Progenitor cell of endocrine pancreas (in vitro differentiated cells): ENCODE measurements around the gene PLPPR3. TPM values are rescaled to one million over a fixed set of nuclear protein-coding genes. Genes with fewer than 3 reads are reported as not detected.

Source experiments
- DNase-seq: peaks from one replicate; pipeline ENCODE4 v3.0.0; 2021; ENCODE audit warnings: low spot score; ENCODE audit not compliant: unreplicated experiment
- H3K27ac Mint-ChIP-seq: 2 replicates; pipeline ENCODE4 v1.8.0; 2021; ENCODE audit warnings: mild to moderate bottlenecking, moderate library complexity, mixed read lengths
- H3K27me3 Mint-ChIP-seq: 2 replicates; pipeline ENCODE4 v1.8.0; 2021; ENCODE audit warnings: mixed read lengths
- H3K36me3 Mint-ChIP-seq: 2 replicates; pipeline ENCODE4 v1.8.0; 2022; ENCODE audit warnings: mixed read lengths; ENCODE audit not compliant: insufficient read depth
- H3K4me1 Mint-ChIP-seq: 2 replicates; pipeline ENCODE4 v1.8.0; 2021; ENCODE audit warnings: low read depth, mixed read lengths
- H3K4me3 Mint-ChIP-seq: 2 replicates; pipeline ENCODE4 v1.8.0; 2021; ENCODE audit warnings: low read depth, mild to moderate bottlenecking, moderate library complexity, mixed read lengths
- H3K9me3 Mint-ChIP-seq: 2 replicates; pipeline ENCODE4 v1.8.0; 2021; ENCODE audit warnings: low read depth, mixed read lengths
- total RNA-seq: library from RNA; stranded (reverse); gene quantifications from 2 replicates; pipeline ENCODE4 v1.2.1, GENCODE V29; 2021
- TF ChIP-seq, protein P1 (sequence below): fragments of 200-600 bp; sonication (generic); IDR thresholded peaks from one replicate; pipeline ENCODE4 v1.5.0; 2021; ENCODE audit warnings: antibody characterized with exemption, mild to moderate bottlenecking; ENCODE audit not compliant: unreplicated experiment

The PLPPR3 gene
- total RNA-seq, 1 donor from 2014 or later = 129 TPM

DNA sequence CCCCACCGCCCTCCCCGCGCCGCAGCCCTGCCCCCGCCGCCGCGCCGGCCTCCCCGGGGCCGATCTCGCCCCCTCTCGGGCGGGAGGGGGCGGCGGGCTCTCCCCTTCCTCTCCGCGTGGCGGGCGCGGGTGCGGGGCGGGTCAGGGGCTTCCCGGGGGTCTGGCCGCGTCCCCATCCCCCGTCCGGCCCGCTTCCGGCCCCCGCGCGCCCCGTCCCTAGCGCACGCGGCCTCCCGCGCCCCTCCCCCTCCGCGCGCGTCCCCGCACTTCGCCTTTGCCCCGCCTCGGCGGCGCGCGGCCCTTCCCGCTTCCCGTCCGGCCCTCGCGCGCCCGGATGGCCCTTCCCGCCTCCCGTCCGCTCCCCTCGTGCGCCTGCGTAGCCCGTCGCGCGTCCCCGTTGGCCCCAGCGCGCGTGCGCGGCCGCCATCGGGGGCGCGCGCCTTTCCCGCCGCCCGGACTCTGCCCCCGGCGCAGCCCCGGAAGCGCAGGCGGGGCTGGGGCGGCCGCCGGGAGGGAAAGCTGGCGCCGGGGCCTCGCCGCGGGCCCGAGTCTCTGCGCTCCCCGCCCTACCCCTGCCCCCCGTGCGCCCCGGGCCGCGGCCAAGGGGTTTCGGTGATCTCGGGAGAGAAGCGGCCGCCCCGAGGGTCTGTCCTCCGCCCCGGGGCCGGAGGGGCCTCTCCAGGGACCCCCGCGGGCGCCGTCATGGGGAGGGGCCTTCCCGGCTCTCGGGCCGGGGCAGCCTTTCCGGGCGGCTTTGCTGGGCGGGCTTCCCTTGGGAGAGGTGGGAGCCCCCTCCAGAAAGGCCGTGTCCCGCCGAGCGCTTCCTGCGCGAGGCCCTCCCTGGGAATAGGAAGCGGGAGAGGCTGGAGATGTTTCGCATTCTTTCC lies 24.0 kb downstream of the PLPPR3 start:
- H3K27ac Mint-ChIP-seq = peak overlapping the region; percentile 94
- TF ChIP-seq, protein P1, sequence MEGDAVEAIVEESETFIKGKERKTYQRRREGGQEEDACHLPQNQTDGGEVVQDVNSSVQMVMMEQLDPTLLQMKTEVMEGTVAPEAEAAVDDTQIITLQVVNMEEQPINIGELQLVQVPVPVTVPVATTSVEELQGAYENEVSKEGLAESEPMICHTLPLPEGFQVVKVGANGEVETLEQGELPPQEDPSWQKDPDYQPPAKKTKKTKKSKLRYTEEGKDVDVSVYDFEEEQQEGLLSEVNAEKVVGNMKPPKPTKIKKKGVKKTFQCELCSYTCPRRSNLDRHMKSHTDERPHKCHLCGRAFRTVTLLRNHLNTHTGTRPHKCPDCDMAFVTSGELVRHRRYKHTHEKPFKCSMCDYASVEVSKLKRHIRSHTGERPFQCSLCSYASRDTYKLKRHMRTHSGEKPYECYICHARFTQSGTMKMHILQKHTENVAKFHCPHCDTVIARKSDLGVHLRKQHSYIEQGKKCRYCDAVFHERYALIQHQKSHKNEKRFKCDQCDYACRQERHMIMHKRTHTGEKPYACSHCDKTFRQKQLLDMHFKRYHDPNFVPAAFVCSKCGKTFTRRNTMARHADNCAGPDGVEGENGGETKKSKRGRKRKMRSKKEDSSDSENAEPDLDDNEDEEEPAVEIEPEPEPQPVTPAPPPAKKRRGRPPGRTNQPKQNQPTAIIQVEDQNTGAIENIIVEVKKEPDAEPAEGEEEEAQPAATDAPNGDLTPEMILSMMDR = no peak
- H3K9me3 Mint-ChIP-seq = no peaks in the 10 kb centered on the region
- H3K27me3 Mint-ChIP-seq = no peaks in the 10 kb centered on the region
- H3K4me3 Mint-ChIP-seq = peak overlapping the region; percentile 85
- peaks cover 9% of the 10 kb centered on the region for H3K36me3 Mint-ChIP-seq
- H3K4me1 Mint-ChIP-seq = peaks cover 33% of the 10 kb centered on the region
- DNase-seq = peak; percentile 79

DNA sequence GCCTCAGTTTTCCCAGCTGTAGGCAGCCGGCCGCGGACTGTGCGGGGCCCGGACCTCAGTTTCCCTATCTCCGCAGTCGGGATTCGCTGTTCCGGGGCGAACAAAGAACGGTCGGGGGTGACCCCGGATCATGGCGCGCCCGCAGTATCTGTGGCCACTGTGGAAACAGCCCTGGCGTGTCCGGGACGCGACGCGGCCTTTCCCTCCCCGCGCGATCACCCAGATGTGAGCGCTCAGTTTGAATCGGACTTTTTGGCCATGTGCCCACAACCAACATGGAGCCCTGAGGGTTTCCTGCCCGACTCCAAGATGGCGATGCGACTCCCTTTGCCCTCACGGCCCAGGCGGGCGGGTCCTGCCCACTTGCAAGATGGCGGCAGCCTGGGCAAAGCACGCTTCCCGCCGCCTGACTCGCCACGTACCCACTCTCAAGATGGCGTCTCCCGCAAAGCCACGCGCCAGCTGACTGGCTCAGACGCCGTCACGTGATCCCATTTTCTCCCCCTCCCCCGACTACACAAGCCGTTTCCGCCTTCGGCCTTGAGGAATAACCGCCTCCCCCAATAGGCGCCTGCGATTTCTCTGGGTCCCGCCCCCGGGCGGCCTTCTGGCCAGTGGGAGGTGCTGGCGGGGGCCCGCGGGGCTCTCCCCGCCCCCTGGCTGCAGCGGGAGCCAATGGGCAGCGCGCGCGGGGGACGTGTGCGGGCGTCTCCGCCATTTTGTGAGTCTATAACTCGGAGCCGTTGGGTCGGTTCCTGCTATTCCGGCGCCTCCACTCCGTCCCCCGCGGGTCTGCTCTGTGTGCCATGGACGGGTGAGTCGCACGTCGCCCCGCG lies 24.8 kb downstream of the PLPPR3 start, which contains the start of gene PTBP1:
PTBP1 (plus strand) TSS at position 761 of the 836 bp plus-strand sequence; CDS start at position 807, 46 bp downstream.
- H3K4me1 Mint-ChIP-seq = peaks cover 26% of the 10 kb centered on the region
- H3K36me3 Mint-ChIP-seq = peaks cover 6% of the 10 kb centered on the region
- DNase-seq = peak; percentile 99
- TF ChIP-seq, protein P1 = no peak
- H3K9me3 Mint-ChIP-seq = no peaks in the 10 kb centered on the region
- peak within 1 kb of the TSS; percentile 85 for H3K4me3 Mint-ChIP-seq
- no peaks in the 10 kb centered on the region for H3K27me3 Mint-ChIP-seq
- peak within 1 kb of the TSS; percentile 97 for H3K27ac Mint-ChIP-seq

DNA sequence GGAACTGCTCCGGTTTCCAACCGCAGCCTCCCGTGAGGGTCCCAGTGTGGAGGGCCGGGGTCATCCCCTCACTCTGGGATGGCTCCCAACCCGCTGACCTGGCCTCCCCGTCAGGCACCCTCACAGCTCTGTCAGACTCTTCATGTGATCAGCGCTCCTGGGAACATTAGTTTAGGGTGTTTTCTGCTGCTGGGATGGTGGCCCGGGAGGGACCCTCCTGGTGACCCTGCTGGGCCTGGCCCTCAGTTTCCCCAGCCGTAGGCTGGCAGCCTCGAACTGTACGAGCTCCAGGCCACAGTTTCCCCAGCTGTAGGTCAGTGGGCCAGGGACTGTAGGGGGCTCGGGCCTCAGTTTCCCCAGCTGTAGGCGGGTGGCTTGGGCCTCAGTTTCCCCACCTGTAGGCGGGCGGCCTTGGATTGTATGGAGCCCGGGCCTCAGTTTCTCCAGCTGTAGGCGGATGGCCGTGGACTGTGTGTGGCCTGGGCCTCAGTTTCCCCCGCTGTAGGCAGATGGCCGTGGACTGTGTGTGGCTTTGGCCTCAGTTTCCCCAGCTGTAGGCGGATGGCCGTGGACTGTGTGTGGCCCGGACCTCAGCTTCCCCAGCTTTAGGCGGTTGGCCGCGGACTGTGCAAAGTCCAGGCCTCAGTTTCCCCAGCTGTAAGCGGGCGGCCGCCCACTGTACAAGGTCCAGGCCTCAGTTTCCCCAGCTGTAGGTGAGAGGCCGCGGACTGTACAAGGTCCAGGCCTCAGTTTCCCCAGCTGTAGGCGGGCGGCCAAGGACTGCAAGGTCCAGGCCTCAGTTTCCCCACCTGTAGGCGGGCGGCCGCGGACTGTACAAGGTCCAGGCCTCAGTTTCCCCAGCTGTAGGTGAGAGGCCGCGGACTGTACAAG lies 25.8 kb downstream of the PLPPR3 start:
- H3K27me3 Mint-ChIP-seq = no peaks in the 10 kb centered on the region
- no peaks in the 10 kb centered on the region for H3K9me3 Mint-ChIP-seq
- TF ChIP-seq, protein P1 = no peak
- no peak overlapping the region for H3K27ac Mint-ChIP-seq
- DNase-seq = no peak
- peaks cover 6% of the 10 kb centered on the region for H3K36me3 Mint-ChIP-seq
- H3K4me1 Mint-ChIP-seq = peaks cover 20% of the 10 kb centered on the region
- H3K4me3 Mint-ChIP-seq = peak overlapping the region; percentile 3

DNA sequence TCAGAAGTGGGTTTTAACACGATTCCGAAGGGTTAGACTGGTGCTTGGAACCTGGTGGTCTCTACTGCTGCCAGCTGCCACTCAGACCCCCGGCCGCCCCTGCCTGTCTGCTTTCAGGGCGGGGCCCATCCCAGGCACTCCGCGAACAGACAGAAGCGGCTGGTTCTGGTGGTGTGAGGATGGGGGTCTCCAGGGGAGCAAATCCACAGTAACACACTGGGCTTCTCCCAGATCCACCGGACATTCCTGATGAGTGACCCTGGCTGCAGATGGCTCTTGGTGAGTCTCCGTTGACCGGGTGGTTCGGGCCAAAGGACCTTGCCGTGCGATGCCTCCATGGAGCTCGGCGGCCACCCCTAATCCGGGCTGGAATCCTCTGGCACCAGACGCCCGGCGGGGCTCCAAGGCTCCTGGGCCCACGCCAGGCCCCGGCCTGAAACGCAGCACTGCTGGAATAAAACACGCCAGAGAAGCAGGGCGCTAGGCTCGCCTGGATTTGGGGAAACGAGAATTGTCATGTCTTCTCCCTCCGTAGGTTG lies 26.6 kb downstream of the PLPPR3 start:
- Mint-ChIP-seq H3K9me3 (no peaks in the 10 kb centered on the region), H3K4me1 (peaks cover 14% of the 10 kb centered on the region), H3K27me3 (no peaks in the 10 kb centered on the region), H3K4me3 (peak overlapping the region; percentile 3), H3K36me3 (peaks cover 6% of the 10 kb centered on the region), H3K27ac (no peak overlapping the region)
- DNase-seq = no peak
- TF ChIP-seq, protein P1 = no peak
